Skeletal muscle satellite cell (primary cell): Measurements from ENCODE around the gene EHD1.

Source experiments
- H3K27me3 ChIP-seq: 2 replicates; pipeline ENCODE4 v1.7.0; 2013; ENCODE audit warnings: low read length; ENCODE audit not compliant: control insufficient read depth, insufficient read depth
- H3K36me3 ChIP-seq: 2 replicates; pipeline ENCODE4 v1.7.0; 2013; ENCODE audit warnings: mild to moderate bottlenecking, control low read depth, low read length; ENCODE audit not compliant: insufficient read depth
- H3K4me1 ChIP-seq: 2 replicates; pipeline ENCODE4 v1.7.0; 2013; ENCODE audit warnings: low read length; ENCODE audit not compliant: control insufficient read depth, insufficient read depth
- H3K4me2 ChIP-seq: 2 replicates; pipeline ENCODE4 v1.7.0; 2013; ENCODE audit warnings: mild to moderate bottlenecking, low read length
- H3K4me3 ChIP-seq: 2 replicates; pipeline ENCODE4 v1.7.0; 2013; ENCODE audit warnings: low read length
- H3K9ac ChIP-seq: 2 replicates; pipeline ENCODE4 v1.7.0; 2013; ENCODE audit warnings: mild to moderate bottlenecking, low read depth, low read length, moderate library complexity
- H3K9me3 ChIP-seq: replicated peaks from 2 replicates; pipeline ENCODE4 v1.7.0; 2013; ENCODE audit warnings: mild to moderate bottlenecking, control low read depth, low read length

Gene EHD1

DNA sequence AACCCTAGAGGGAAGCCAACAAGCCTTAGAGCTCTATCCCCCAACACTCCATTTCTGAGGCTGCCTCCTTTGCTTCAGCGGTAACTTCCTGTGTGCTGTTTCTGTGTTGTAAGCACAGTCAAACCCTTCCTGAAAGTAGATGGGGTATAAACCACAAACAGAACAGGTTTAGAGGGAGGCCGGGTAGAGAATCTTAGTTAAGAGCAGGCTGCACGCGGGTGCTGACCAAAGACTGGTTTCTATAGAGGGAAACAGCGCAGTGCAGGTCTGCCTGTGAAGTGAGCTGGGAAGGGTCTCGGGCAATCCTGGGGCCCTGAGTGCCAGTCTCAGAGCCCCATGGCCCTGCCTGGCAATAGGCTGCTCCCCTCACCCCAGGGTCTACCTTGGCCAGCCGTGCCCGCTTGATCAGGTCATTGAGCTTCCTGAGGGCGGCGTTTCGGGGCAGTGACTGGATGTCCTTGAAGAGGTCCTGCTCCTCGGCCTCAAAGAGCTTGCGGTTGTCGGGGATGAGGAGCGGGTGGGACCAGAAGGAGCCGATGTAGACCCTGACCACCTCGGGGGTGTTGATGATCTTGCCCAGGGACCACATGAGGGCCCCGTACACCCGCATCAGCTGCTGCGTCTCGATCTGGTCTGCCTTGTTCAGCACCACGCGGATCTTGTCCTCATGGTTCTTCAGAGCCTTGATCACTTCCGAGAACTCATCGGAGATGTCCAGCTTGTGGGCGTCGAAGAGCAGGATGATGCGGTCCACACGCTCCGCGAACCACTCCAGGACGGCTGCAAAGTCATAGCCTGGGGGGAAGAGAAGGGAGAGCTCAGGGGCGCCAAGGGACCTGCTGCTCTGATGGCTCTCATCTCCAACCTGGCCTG is 18.6 kb downstream of the EHD1 start:
- Histone ChIP-seq H3K4me2 (no peak overlapping the region), H3K9me3 (no peaks in the 10 kb centered on the region), H3K36me3 (peaks cover 25% of the 10 kb centered on the region), H3K27me3 (no peaks in the 10 kb centered on the region), H3K9ac (no peak overlapping the region), H3K4me1 (peaks cover 60% of the 10 kb centered on the region), H3K4me3 (no peak overlapping the region)

GRCh38 chr11:64858467-64859263 is 19.8 kb downstream of the EHD1 start:
- H3K36me3 ChIP-seq, result peaks cover 36% of the 10 kb centered on the region
- H3K9me3 ChIP-seq, result no peaks in the 10 kb centered on the region
- no peak overlapping the region for H3K9ac ChIP-seq
- no peak overlapping the region for H3K4me3 ChIP-seq
- no peaks in the 10 kb centered on the region for H3K27me3 ChIP-seq
- H3K4me2 ChIP-seq, result no peak overlapping the region
- H3K4me1 ChIP-seq, result peaks cover 60% of the 10 kb centered on the region

- Histone ChIP-seq H3K4me2 (no peak overlapping the region), H3K9me3 (no peaks in the 10 kb centered on the region), H3K9ac (no peak overlapping the region), H3K36me3 (peaks cover 41% of the 10 kb centered on the region), H3K27me3 (no peaks in the 10 kb centered on the region), H3K4me3 (no peak overlapping the region), H3K4me1 (peaks cover 52% of the 10 kb centered on the region)
Observed at GRCh38 chr11:64857485-64857884, 20.9 kb downstream of the EHD1 start.

- Histone ChIP-seq H3K27me3 (no peaks in the 10 kb centered on the region), H3K9me3 (no peaks in the 10 kb centered on the region), H3K4me3 (peak overlapping the region; percentile 12), H3K9ac (peak overlapping the region; percentile 61), H3K4me1 (peaks cover 48% of the 10 kb centered on the region), H3K4me2 (peak overlapping the region; percentile 37), H3K36me3 (peaks cover 48% of the 10 kb centered on the region)
Observed at GRCh38 chr11:64856382-64857227, 21.8 kb downstream of the EHD1 start.

DNA sequence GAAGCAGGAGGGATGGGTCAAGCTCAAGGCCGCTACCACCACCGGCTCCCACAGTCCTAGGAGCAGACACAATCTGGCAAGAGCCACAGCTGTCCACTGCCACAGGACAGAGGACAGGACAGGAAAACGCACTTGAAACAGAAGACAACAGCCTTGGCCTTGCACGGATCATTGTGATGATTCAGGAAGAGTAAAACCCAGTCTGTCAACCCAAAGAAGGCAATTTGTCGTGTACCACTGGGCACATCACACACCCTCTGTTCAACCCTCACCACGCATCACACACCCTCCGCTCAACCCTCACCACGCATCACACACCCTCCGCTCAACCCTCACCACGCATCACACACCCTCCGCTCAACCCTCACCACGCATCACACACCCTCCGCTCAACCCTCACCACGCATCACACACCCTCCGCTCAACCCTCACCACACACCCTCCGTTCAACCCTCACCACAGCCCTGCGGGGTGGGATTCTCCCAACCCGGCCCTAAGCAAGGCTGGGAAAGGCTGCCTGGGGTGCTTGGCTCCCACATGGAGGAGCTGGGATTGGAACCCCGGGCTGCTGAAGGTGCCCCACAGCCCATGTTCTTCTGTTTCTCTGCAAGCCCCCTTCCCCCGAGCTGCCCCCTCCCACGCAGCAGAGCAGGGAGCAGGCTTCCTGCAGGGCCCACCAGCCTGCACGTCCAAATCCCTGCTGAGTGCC is 22.7 kb downstream of the EHD1 start:
- H3K4me2 ChIP-seq, result peak overlapping the region; percentile 37
- peak overlapping the region; percentile 61 for H3K9ac ChIP-seq
- peaks cover 48% of the 10 kb centered on the region for H3K36me3 ChIP-seq
- no peaks in the 10 kb centered on the region for H3K9me3 ChIP-seq
- H3K27me3 ChIP-seq, result no peaks in the 10 kb centered on the region
- H3K4me3 ChIP-seq, result peak overlapping the region; percentile 48
- peaks cover 54% of the 10 kb centered on the region for H3K4me1 ChIP-seq

GRCh38 chr11:64854534-64855502 is 23.6 kb downstream of the EHD1 start:
- H3K9me3 ChIP-seq, result no peaks in the 10 kb centered on the region
- H3K27me3 ChIP-seq, result no peaks in the 10 kb centered on the region
- peak overlapping the region; percentile 67 for H3K9ac ChIP-seq
- peaks cover 45% of the 10 kb centered on the region for H3K36me3 ChIP-seq
- H3K4me3 ChIP-seq, result peak overlapping the region; percentile 56
- H3K4me2 ChIP-seq, result peak overlapping the region; percentile 79
- H3K4me1 ChIP-seq, result peaks cover 59% of the 10 kb centered on the region

DNA sequence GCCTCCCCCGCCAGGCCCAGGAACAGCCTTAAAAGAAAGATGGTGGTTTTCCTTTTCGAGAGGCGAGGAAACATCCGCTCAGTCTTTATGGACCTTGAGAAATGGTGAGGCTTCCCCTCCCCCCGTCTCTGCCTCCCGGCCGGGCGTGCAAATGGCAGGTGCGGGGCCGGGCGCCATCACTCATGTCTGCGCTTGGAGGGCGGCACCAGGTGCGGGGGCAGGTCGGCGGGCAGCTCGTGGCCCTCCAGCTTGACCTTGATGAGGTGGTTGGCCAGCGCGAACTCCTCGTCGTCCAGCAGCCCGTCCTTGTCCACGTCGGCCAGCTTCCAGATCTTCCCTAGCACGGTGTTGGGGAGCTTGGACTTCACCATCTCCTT is 24.3 kb downstream of the EHD1 start:
- Histone ChIP-seq H3K4me2 (peak overlapping the region; percentile 79), H3K4me1 (peaks cover 62% of the 10 kb centered on the region), H3K36me3 (peaks cover 39% of the 10 kb centered on the region), H3K9ac (peak overlapping the region; percentile 67), H3K9me3 (no peaks in the 10 kb centered on the region), H3K4me3 (peak overlapping the region; percentile 56), H3K27me3 (no peaks in the 10 kb centered on the region)

DNA sequence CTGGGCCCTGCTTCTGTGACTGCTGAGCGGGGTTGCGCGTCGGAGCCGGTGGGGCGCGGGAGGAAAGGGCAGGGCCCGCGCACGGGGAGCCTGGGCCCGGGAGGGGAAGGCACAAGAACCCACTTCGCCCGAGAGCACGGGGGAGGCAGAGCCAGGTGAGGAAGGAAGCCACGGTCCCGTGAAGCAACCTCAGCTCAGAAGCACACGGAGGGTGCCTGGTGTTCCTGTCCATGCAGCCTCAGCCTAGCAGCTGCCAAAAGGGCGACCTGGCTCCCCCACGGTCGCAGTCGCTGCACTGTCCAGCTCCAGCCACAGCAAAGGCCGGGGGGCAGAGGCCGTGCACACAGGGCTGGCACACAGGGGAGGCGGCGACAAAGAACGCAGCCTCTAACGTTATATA is 24.7 kb downstream of the EHD1 start:
- Histone ChIP-seq H3K9me3 (no peaks in the 10 kb centered on the region), H3K4me2 (peak overlapping the region; percentile 79), H3K9ac (no peak overlapping the region), H3K36me3 (peaks cover 38% of the 10 kb centered on the region), H3K27me3 (no peaks in the 10 kb centered on the region), H3K4me3 (no peak overlapping the region), H3K4me1 (peaks cover 58% of the 10 kb centered on the region)

DNA sequence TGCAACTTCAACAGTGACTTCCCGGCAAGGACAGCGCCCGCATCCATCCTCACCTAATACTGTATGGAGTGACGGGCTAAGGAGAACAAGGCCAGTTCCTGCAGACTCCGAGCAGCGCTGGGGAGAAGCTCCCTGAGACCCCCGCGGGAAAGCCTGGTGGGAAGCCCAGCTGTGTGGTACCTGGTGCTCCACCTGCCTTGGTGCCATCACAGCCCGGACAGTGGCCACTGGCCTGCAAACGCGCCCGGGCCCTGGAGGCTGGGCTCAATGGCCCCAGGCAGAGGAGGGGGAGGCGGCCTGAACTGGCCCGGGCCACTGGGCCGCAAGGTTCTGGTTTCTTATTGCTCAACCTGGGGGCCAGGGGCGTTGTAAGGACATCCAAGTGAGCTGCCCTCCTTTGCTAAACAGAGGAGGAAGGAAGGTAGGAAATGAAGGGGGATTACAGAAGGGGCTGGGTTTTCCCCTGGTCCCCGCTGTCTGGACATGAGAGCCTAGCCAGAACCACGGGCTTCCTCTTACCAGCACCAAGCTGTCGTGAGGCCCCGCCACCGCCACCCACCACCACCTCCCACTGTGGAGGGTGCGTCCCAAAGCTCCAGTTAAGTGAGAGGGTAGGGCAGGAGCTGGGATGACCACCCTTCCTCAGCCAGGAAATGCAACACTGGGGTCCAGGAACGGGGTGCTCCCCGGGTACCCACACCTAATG is 25.5 kb downstream of the EHD1 start:
- H3K9me3 ChIP-seq, result no peaks in the 10 kb centered on the region
- no peaks in the 10 kb centered on the region for H3K27me3 ChIP-seq
- H3K4me2 ChIP-seq, result no peak overlapping the region
- no peak overlapping the region for H3K9ac ChIP-seq
- H3K4me1 ChIP-seq, result peaks cover 53% of the 10 kb centered on the region
- H3K4me3 ChIP-seq, result no peak overlapping the region
- peaks cover 34% of the 10 kb centered on the region for H3K36me3 ChIP-seq
